HG03064 (cell line): ENCODE results near the gene KLHL3.

Experiments used
- ATAC-seq: cut with Tn5 transposase; IDR thresholded peaks from one replicate; pipeline ENCODE4 v1.9.1; 2021; ENCODE audit warnings: low read depth; ENCODE audit not compliant: unreplicated experiment

KLHL3 gene

GRCh38 chr5:137750436-137750835, 14.5 kb upstream of the KLHL3 start:
- no peak for ATAC-seq

- no peak for ATAC-seq
Observed at GRCh38 chr5:137747848-137748247, 12.0 kb upstream of the KLHL3 start.

GRCh38 chr5:137743031-137743640, 7.2 kb upstream of the KLHL3 start:
- no peak for ATAC-seq

GRCh38 chr5:137741718-137742117, 5.8 kb upstream of the KLHL3 start:
- ATAC-seq: no peak

- ATAC-seq: no peak
Observed at GRCh38 chr5:137739737-137740136, 3.8 kb upstream of the KLHL3 start.

GRCh38 chr5:137738947-137739346, 3.1 kb upstream of the KLHL3 start:
- ATAC-seq: no peak

GRCh38 chr5:137737349-137738131, 1.7 kb upstream of the KLHL3 start:
- no peak for ATAC-seq

GRCh38 chr5:137736496-137736895, 607 bp upstream of the KLHL3 start:
- no peak for ATAC-seq

GRCh38 chr5:137734962-137735554, 831 bp downstream of the KLHL3 start:
- peak; percentile 17 for ATAC-seq

GRCh38 chr5:137734331-137734730, 1.6 kb downstream of the KLHL3 start:
- no peak for ATAC-seq

- no peak for ATAC-seq
Observed at GRCh38 chr5:137733922-137734321, 2.0 kb downstream of the KLHL3 start.

- no peak for ATAC-seq
Observed at GRCh38 chr5:137733006-137733405, 2.9 kb downstream of the KLHL3 start.

GRCh38 chr5:137731176-137731575, 4.7 kb downstream of the KLHL3 start:
- no peak for ATAC-seq

GRCh38 chr5:137730336-137730735, 5.6 kb downstream of the KLHL3 start:
- ATAC-seq: no peak

- ATAC-seq: no peak
Observed at GRCh38 chr5:137728048-137728447, 7.8 kb downstream of the KLHL3 start.

GRCh38 chr5:137727623-137728022, 8.3 kb downstream of the KLHL3 start:
- no peak for ATAC-seq

GRCh38 chr5:137724251-137724650, 11.6 kb downstream of the KLHL3 start:
- no peak for ATAC-seq

- ATAC-seq: no peak
Observed at GRCh38 chr5:137718611-137719010, 17.3 kb downstream of the KLHL3 start.

- ATAC-seq: no peak
Observed at GRCh38 chr5:137716337-137716736, 19.6 kb downstream of the KLHL3 start.

GRCh38 chr5:137715456-137715855, 20.4 kb downstream of the KLHL3 start:
- ATAC-seq: no peak

GRCh38 chr5:137714946-137715345, 20.9 kb downstream of the KLHL3 start:
- no peak for ATAC-seq

GRCh38 chr5:137714494-137714893, 21.4 kb downstream of the KLHL3 start:
- ATAC-seq: no peak
